ENCODE results near the gene NINL. TPM values are rescaled to one million over a fixed set of nuclear protein-coding genes. Genes with fewer than 3 reads are reported as not detected.

Gene NINL
- total RNA-seq, 1 experiment from 2014 or later: 7.2 TPM

DNA sequence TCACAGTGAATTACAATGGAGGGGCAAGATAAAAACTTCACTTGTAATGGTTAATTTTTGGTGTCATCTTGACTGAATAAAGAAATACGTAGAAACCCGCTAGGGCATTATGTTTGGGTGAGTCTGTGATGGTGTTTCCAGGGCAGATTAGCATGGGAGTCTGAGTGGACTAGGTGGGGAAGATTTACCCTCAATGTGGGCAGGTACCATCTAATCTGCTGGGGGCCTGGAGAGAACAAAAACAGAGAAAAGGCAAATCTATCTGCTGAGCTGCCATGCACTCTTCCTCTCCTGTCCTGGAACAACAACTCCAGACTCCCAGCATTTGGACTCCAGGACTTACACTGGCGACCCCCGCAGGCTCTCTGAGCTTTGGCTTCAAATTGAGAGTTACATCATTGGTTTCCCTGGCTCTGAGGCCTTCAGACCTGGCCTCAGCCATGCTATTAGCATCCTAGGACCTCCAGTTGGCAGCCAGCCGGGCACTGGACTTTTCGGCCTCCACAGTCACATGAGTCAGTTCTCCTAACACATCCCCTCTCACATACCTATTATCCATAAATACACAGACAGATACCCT is 19.7 kb downstream of the NINL start:
- intact Hi-C loops (cut with micrococcal nuclease): no loop called here
- Histone ChIP-seq H3K4me2 (ENCODE audit: low read length) (no peak overlapping the region), H3K9me2 (ENCODE audit: insufficient read depth) (no peaks in the 10 kb centered on the region), H3K79me2 (ENCODE audit: insufficient read depth, low read length) (0 out of 2 replicates have a peak, but pooled peaks cover 4% of the 10 kb centered on the region), H3K9ac (ENCODE audit: low read length) (no peak overlapping the region), H3K4me1 (ENCODE audit: control insufficient read depth in 1 of 2, insufficient read depth in 2 of 2, low read length in 2 of 2) (no peaks in the 10 kb centered on the region), H3K4me3 (replicated peaks in 1 of 2; ENCODE audit: low read depth in 1 of 2, low read length in 2 of 2) (no peak overlapping the region), H3K36me3 (ENCODE audit: control insufficient read depth in 1 of 2, insufficient read depth in 2 of 2, low read length in 2 of 2) (no peaks in the 10 kb centered on the region), H3K27me3 (ENCODE audit: insufficient read depth, low read length) (no peaks in the 10 kb centered on the region), H4K20me1 (ENCODE audit: insufficient read depth) (no peaks in the 10 kb centered on the region), H2AFZ (ENCODE audit: low read depth, low read length, poor library complexity, severe bottlenecking) (no peak overlapping the region), H3K27ac (ENCODE audit: low read depth, low read length) (no peak overlapping the region), H3K9me3 (ENCODE audit: control insufficient read depth in 1 of 2, insufficient read depth in 1 of 2, low read depth in 1 of 2, low read length in 2 of 2) (no peaks in the 10 kb centered on the region)
- no TSS peak for BruUV-seq (replicated peaks)
- ChIA-PET RAD21 (ENCODE audit: low non-redundant PET in 1 of 2, low total read pairs in 2 of 2, uncharacterized antibody in 2 of 2, unreplicated experiment in 2 of 2) (no interaction called here), POLR2A (no interaction called here), CTCF (no interaction called here)
- no peak for ATAC-seq
- no peak for TF ChIP-seq FOSL1 (IDR thresholded peaks at IDR 0.05; ENCODE audit: low read depth)
- no peak for DNase-seq (ENCODE audit: low read depth, low spot score)

GRCh38 chr20:25563876-25564275 is 21.5 kb downstream of the NINL start:
- no peaks in the 10 kb centered on the region for H3K27me3 ChIP-seq (ENCODE audit: insufficient read depth, low read length)
- no peak overlapping the region for H2AFZ ChIP-seq (ENCODE audit: low read depth, low read length, poor library complexity, severe bottlenecking)
- no peak overlapping the region for H3K4me2 ChIP-seq (ENCODE audit: low read length)
- ChIA-PET POLR2A (no interaction called here), RAD21 (ENCODE audit: low non-redundant PET in 1 of 2, low total read pairs in 2 of 2, uncharacterized antibody in 2 of 2, unreplicated experiment in 2 of 2) (no interaction called here), CTCF (no interaction called here)
- no peaks in the 10 kb centered on the region for H3K4me1 ChIP-seq (ENCODE audit: control insufficient read depth in 1 of 2, insufficient read depth in 2 of 2, low read length in 2 of 2)
- ATAC-seq (no peak), DNase-seq (ENCODE audit: low read depth, low spot score) (no peak)
- 0 out of 2 replicates have a peak, but pooled peaks cover 4% of the 10 kb centered on the region for H3K79me2 ChIP-seq (ENCODE audit: insufficient read depth, low read length)
- intact Hi-C loops (cut with micrococcal nuclease): no loop called here
- no peaks in the 10 kb centered on the region for H4K20me1 ChIP-seq (ENCODE audit: insufficient read depth)
- BruUV-seq (replicated peaks): no TSS peak
- H3K27ac ChIP-seq (ENCODE audit: low read depth, low read length): no peak overlapping the region
- H3K36me3 ChIP-seq (ENCODE audit: control insufficient read depth in 1 of 2, insufficient read depth in 2 of 2, low read length in 2 of 2): no peaks in the 10 kb centered on the region
- no peak for TF ChIP-seq JUND (IDR thresholded peaks at IDR 0.05)
- TF ChIP-seq, protein P1, sequence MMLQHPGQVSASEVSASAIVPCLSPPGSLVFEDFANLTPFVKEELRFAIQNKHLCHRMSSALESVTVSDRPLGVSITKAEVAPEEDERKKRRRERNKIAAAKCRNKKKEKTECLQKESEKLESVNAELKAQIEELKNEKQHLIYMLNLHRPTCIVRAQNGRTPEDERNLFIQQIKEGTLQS (IDR thresholded peaks at IDR 0.05): no peak
- TF ChIP-seq CTCF (IDR thresholded peaks at IDR 0.05 in 2 of 3, conservative IDR thresholded peaks at IDR 0.05 in 1 of 3; ENCODE audit: borderline replicate concordance in 1 of 3, insufficient read depth in 1 of 3, low read depth in 2 of 3, low read length in 2 of 3): no peak
- no peak for TF ChIP-seq SRF (IDR thresholded peaks at IDR 0.05; ENCODE audit: low read depth)
- TF ChIP-seq EGR1 (IDR thresholded peaks at IDR 0.05; ENCODE audit: low read depth): no peak
- TF ChIP-seq TCF7L2 (IDR thresholded peaks at IDR 0.05; ENCODE audit: borderline replicate concordance, extremely low read depth, insufficient read depth, insufficient read length): no peak
- TF ChIP-seq ZNF274 (IDR thresholded peaks at IDR 0.05; ENCODE audit: low read depth, low read length): no peak
- no peak for TF ChIP-seq RAD21 (IDR thresholded peaks at IDR 0.05; ENCODE audit: low read depth)
- no peak for TF ChIP-seq CEBPB (IDR thresholded peaks at IDR 0.05; ENCODE audit: low read depth)
- no peak for TF ChIP-seq EZH2 (IDR thresholded peaks at IDR 0.05)
- no peak overlapping the region for H3K9ac ChIP-seq (ENCODE audit: low read length)
- H3K4me3 ChIP-seq (replicated peaks in 1 of 2; ENCODE audit: low read depth in 1 of 2, low read length in 2 of 2): no peak overlapping the region
- no peaks in the 10 kb centered on the region for H3K9me2 ChIP-seq (ENCODE audit: insufficient read depth)
- H3K9me3 ChIP-seq (ENCODE audit: control insufficient read depth in 1 of 2, insufficient read depth in 1 of 2, low read depth in 1 of 2, low read length in 2 of 2): no peaks in the 10 kb centered on the region
